GM19324 (cell line): Measurements from ENCODE around the gene KCNF1.

ENCODE experiments used
- ATAC-seq: cut with Tn5 transposase; IDR thresholded peaks from one replicate; pipeline ENCODE4 v1.9.1; 2021; ENCODE audit warnings: mild to moderate bottlenecking, moderate library complexity; ENCODE audit not compliant: unreplicated experiment, low FRiP score

Gene KCNF1

DNA sequence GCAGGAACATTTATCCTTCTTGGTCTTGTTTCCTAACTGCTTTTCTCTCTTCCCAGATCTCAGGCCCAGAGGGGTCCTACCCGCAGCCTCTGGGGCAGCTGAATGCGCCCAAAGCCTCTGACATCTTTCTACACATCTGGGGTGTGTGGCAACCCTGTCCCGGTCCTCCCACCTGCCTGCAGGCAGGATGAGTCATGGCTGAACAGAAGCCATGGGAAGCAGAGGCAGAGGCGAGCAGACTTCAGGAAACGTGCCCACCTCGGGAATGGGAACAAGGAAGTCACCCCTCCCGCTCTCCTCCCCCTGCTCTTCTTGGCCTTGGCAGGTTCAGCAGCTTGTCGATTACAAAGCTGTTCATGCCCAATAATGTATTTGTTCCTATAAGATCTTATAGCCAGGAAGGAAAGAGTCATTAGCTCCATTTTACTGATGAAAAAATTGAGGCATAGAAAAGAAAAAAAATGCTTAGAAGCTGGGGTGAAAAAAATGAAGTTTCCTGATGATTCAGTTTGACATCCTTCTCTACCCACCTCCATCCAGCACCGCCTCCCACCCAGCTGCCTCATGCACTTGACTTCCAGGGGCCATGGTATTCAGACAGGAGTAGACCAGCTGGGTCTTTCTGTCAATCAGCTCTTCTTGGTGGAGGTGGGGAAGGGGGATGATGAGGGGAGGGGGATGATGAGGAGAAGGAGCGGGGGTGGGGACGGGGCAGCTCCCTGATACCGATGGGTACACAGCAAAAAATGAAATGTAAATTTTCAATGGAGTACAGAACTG is 10.4 kb upstream of the KCNF1 start:
- no peak for ATAC-seq

DNA sequence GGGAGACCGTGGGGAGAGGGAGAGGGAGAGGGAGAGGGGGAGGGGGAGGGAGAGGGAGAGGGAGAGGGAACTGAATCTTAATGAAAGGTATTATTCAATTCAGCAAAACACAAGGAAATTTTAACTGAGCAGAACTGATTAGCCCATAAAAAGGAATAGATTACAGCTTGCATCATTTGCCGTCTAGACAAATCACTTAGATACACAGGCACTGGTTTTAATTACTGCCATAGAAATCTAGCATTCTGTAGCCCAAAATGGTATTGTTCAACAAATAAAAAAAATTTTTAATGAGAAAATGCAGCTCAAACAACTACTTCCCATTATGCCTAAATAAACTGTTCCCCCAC is 7.9 kb upstream of the KCNF1 start:
- no peak for ATAC-seq

DNA sequence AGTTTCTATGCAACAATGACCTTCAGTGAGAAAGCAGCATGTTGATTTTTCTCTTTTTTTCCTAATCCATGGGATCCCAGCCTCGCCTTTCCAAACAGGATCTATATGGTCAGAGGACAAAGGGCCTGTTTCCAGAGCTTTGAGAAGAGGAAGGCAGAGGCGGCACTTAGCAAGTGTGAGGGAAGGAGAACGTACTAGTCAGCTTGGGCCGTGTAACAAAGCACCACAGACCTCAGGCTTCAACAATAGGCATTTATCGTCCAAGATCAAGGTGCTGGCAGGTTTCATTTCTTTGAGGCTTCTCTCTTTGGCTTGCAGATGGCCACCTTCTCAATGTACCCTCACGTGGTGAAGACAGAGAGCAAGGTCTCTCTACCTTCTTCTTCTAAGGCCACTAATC is 7.3 kb upstream of the KCNF1 start:
- no peak for ATAC-seq

DNA sequence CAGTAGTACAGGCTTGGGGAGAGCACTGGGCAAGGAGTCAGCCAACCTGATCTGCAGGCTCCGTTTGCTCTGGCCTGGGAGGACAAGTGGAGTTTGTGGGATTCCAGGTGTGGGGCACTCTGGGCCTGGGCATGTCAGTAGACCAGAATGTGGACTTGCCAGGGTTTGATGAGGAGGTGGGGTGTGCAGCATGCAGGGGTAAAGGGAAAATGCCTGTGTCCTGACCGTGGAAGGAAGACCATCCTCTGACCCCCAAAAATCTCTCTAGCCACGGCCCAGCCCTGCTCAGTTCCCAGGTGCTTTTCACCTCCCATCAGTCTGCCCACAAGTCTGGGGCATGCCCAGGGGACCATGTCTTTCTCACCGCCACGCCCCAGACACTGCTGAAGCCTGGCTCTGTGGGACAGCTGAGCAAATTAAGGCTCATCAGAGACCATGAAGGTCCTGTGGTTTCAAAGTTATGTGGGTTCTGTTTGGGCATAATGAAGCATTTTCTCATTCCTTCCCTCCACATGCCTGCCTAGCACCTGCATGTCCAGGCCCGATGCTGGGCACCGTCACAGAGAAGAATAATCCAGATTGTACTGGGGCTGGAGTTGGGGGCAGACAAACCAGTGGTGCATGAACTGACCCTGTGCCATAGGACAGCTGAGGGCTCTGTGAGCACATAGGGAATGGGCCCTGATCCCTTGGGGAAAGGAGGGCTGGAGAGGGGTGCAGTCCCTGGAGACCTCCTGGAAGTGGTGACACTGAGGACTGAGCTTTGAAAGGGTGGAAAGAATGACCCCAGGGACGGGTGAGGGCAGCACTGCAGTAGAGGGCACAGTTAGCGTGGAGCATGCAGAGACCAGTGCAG is 6.5 kb upstream of the KCNF1 start:
- no peak for ATAC-seq

DNA sequence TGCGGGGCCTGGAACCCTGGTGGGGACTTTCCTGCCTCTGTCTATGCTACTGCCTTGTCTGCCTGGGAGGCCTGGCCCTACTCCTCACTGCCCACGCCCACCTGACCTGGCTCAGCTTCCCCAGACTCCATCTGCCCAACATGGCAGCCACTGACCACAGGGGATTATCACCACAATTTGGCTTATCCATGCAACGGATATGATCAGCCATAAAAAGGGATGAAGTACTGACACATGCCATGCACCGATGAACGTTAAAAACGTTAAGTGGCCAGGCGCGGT is 5.9 kb upstream of the KCNF1 start:
- ATAC-seq: no peak

DNA sequence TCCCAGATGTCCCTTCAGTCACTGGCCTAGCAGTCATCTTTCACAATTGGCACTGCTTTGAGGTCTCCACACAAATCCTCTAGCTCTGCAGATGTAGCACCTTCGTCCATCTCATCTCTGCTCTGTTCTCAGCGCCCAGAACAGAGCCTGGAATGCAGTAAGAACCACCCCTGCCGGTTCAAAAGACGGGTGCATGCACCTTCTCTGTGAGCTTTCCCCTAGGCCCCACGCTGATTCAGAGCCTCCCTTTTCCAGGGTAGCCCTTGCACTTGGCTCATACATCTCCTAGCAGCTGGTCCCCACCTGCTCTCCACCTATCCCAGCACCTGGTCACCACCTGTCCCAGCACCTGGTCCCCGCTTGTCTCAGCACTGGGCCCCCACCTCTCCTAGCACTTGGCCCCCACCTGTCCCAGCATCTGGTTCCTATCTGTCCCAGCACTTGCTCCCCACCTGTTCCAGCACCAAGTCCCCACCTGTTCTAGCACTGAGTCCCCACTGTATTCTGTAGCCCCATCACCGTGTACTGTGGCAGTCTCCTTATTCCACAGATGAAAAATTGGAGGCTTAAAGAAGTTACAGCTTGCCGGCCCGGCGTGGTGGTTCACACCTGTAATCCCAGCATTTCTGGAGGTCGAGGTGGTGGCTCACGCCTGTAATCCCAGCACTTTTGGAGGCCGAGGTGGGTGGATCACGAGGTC is 4.7 kb upstream of the KCNF1 start:
- ATAC-seq: no peak

DNA sequence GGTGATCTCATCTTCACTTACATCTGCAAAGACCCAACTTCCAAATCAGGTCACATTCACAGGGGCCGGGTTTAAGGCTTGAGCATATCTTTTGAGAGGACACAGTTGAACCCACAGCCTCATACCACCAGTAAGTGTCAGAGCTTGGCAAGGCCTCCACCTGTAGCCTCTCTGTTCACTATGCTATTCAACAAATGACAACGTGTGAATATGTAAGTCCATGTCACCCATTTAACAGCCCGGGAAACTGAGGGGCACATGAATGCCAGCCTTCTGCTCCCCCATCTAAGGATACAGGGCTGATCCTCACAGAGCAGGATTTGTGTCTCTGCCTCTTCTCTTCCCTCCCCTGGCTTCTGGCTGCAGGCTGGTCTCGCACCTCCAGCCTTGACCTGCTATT is 3.5 kb upstream of the KCNF1 start:
- no peak for ATAC-seq

DNA sequence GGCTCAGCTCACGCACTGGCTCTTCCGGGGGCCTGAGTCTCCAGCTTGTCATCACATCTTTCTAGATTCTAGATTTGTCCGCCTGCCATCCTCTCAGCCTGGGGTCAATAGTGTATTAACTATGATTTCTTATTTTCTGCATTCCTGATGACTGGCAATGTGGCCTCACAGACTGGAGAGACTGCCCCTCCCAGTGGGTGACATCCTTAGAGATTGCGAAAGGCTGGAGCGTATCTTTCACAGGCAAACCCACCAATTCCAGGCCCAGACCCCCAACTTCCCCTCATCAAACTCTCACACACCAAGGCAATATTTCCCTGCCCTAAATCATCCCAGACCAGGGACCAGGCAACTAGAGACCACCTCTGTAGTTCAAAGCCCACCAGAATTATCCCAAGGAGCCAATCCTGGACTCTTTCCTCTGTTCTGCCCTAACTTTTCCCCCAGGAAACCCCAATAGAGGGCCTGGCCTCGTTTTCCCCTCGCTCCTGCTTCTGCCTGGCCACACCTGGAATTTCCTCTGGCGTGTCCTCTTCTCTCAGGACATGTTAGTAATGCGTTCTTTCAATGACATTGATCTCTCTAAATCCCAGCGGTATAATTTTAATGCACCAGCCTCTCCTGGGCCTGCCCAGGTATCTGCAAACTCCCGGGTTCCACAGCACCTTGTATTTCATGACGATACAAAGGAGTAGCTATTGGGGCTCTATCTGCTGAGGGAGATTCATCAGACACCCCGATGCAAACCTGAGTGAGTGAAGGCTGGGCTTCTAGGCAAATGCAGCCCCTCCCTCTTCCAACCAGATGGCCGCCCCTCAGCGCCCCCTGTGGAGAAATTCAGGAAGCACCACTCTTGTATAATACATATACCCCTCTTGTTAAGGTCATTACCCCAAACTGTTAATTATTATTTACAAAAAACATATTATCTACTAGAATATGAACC is 2.4 kb upstream of the KCNF1 start:
- ATAC-seq: no peak

DNA sequence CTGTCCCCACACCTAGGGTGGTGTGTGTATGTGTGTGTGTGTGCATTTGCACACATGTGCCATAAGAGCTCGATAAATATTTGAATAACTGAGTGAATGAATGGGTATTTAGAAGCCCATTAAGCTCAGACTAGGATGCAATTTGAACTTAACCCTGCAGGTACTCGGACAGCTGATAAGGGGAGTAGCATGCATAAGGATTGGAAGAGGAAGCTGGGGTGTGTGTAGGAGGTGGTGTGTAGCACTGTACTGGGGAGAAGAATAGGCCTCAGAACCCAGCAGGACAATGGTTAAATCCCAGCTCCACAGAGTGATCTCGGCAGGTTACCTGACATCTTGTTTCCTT is 1.8 kb upstream of the KCNF1 start:
- no peak for ATAC-seq

DNA sequence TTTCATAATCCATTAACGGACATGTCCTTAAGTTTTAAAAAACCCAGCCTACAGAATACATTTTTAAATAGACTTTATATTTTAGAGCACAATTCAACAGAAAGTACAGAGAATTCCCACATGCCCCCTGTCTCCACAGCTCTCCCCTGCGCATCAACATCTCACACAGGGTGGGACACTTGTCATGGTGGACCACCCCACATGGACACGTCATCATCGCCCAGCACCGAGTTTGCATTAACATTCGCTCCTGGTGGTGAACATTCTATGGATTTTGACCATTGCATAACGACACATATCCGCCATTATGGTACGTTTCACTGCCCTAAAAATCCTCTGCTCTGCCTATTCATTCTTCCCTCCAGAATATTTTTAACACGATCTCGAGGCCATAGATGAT is 1.1 kb upstream of the KCNF1 start:
- no peak for ATAC-seq

DNA sequence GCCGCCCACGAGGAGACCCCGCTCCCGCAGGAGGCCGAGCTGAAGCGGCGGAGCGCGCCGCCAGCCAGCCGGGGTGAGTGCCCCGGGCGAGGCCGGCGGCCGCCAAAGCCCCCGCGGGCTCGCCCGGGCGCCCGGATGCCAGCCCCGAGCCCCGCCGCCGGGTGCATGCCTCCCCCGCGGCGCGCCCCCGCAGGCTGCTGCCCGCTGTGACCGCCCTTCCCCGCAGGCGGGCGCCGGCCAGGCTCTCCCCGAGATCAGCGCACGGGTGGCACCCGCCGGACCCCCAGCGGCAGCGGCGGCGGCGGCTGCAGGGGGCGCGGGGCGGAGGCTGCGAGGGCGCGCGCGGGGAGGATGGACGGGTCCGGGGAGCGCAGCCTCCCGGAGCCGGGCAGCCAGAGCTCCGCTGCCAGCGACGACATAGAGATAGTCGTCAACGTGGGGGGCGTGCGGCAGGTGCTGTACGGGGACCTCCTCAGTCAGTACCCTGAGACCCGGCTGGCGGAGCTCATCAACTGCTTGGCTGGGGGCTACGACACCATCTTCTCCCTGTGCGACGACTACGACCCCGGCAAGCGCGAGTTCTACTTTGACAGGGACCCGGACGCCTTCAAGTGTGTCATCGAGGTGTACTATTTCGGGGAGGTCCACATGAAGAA is 470 bp downstream of the KCNF1 start:
- ATAC-seq: no peak

DNA sequence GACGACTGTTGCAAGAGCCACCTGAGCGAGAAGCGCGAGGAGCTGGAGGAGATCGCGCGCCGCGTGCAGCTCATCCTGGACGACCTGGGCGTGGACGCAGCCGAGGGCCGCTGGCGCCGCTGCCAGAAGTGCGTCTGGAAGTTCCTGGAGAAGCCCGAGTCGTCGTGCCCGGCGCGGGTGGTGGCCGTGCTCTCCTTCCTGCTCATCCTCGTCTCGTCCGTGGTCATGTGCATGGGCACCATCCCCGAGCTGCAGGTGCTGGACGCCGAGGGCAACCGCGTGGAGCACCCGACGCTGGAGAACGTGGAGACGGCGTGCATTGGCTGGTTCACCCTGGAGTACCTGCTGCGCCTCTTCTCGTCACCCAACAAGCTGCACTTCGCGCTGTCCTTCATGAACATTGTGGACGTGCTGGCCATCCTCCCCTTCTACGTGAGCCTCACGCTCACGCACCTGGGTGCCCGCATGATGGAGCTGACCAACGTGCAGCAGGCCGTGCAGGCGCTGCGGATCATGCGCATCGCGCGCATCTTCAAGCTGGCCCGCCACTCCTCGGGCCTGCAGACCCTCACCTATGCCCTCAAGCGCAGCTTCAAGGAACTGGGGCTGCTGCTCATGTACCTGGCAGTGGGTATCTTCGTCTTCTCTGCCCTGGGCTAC is 1.2 kb downstream of the KCNF1 start:
- no peak for ATAC-seq

DNA sequence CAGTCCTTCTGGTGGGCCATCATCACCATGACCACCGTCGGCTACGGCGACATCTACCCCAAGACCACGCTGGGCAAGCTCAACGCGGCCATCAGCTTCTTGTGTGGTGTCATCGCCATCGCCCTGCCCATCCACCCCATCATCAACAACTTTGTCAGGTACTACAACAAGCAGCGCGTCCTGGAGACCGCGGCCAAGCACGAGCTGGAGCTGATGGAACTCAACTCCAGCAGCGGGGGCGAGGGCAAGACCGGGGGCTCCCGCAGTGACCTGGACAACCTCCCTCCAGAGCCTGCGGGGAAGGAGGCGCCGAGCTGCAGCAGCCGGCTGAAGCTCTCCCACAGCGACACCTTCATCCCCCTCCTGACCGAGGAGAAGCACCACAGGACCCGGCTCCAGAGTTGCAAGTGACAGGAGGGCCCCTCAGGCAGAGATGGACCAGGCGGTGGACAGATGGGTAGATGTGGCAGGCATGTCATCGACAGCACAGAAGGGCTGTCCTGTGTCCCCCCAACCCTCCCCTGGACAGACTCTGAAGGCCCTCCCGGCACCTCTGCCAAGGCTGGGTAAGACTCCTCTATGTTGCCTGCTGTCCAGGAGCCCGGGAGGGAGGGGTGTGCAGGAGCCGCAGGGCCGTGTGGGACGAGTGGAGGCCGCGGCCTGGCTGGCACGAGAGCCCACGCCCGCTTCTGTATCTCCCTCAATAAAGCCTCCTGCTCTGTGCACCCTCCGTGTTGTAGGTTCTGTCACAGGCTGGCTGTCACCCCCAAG is 2.0 kb downstream of the KCNF1 start:
- ATAC-seq: no peak

DNA sequence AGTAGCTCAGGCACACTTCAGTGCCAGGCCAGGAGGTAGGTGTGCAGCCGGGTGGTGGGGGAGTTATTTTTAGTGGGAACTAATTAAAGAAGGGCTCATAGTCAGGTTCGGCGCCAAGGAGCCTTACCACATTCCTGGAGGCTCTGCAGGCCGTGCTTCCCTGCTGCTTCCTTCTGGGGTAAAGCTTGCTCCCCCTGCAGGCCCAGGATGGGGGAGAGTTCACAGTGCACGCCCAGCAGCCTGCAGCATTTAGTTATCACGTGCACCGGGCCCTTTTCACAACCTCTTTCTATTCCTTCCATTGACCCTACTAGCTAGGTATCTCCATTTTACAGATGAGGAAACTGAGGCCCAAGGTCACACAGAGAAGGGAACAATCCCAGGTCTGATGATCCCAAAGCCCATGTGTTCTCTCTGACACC is 2.5 kb downstream of the KCNF1 start:
- no peak for ATAC-seq

DNA sequence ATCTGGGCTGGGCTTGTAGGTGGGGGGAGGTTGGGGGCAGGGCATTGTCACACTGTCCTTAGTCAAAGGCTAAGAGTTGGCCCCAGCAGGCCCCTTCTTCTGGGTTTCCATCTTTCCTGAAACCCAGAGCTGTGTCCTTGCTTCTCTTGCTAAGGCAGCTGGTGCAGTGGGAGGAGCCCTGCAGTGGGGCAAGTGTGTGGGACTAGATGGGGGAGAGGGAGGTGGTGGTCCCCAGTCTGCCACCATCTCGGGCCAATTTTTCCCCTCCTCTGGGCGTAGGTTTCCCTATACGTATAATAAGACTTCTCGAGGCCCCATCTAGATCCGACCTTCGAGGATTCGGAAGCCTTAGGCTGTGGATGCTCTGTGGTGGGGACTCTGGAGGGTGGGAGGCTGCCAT is 3.5 kb downstream of the KCNF1 start:
- ATAC-seq: no peak

DNA sequence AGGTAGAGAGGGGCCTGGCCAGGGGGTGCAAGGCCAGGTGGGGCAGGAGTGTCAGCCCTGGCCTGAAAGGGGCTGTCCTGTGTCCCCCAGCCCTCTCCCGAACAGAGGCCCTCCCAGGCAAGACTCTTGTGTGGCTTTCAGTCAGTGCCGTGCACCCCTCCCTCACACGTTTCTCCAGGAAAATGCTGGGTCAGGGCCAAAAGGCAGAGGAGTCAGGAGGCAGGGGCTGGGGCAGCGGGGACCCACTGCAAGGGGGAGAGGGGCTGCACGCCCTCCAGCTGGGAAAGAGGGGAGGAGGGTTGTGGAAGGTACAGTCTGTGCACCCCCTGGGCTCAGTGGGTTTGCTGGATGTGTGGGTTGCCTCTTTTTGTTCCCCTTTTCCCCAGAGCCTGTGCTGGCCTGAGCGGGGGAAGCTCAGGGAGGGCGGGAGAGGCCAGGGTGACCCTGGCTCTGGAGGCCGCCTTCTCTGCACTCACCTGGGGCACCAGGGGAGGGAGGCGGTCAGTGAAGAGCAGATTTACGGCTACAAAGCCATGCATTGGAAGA is 4.1 kb downstream of the KCNF1 start:
- ATAC-seq: no peak

DNA sequence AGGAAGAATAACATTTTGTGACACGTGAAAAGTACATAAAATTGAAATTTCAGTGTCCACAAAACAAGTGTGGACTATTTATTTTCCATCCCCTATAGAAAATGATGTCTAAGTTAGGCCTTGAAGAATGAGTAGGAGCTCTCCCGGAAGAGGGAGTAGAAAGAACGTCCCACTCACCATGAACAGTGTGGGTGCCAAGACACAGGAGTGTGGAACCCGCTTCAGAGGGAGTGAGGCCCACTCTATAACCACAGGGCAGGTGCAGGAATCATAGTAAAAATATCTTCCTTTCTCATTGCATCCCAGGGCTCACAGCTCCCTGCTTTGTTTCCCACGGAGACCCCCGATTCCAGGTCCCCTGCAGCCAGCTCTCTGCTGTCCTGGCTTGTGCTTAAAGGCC is 5.2 kb downstream of the KCNF1 start:
- ATAC-seq: no peak

DNA sequence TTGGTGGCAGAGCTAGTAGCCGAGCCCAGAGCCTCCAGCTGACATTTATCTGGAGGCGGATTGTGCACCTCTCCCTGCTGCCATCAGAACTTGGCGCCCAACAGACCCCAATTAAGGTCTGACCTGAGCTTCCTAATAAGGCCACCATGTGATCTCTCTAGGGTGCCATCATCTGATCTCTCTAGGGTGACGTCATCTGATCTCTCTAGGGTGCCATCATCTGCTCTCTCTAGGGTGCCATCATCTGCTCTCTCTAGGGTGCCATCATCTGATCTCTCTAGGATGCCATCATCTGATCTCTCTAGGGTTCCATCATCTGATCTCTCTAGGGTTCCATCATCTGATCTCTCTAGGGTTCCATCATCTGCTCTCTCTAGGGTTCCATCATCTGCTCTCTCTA is 6.2 kb downstream of the KCNF1 start:
- no peak for ATAC-seq
